Upper lobe of left lung (tissue), 6 donors: ENCODE data around the gene IFT74. TPM values are rescaled to one million over a fixed set of nuclear protein-coding genes. Genes with fewer than 3 reads are reported as not detected.

Experiments
- ATAC-seq, 2 donors: fragments of 200-7000 bp; cut with Tn5 transposase; one replicate each; pipeline ENCODE4 v1.9.1; 2022; ENCODE audit warnings: mild to moderate bottlenecking in 2 of 2, moderate library complexity in 2 of 2; ENCODE audit not compliant: low FRiP score in 2 of 2
- DNase-seq, 2 donors: peaks; one replicate each; pipeline ENCODE4 v3.0.0-alpha.2; 2019 to 2020
- H3K27ac ChIP-seq, 4 donors: fragments of 200-600 bp; sonication (generic); one replicate each; pipeline ENCODE4 v1.5.1; 2016 to 2019
- H3K27me3 ChIP-seq, 4 donors: fragments of 200-600 bp; sonication (generic); one replicate each; pipeline ENCODE4 v1.5.1; 2017 to 2019
- H3K36me3 ChIP-seq, 4 donors: fragments of 200-600 bp; sonication (generic); one replicate each; pipeline ENCODE4 v1.5.1; 2016 to 2019
- H3K4me1 ChIP-seq, 4 donors: fragments of 200-600 bp; sonication (generic); one replicate each; pipeline ENCODE4 v1.5.1; 2018 to 2019
- H3K4me3 ChIP-seq, 4 donors: fragments of 200-600 bp; sonication (generic); one replicate each; pipeline ENCODE4 v1.5.1; 2017 to 2019; ENCODE audit warnings: mild to moderate bottlenecking in 2 of 4, moderate library complexity in 1 of 4
- H3K9me3 ChIP-seq, 4 donors: fragments of 200-600 bp; sonication (generic); one replicate each; pipeline ENCODE4 v1.5.1; 2018 to 2019
- CTCF ChIP-seq, 6 experiments: fragments of 450-650 bp in 4 of 6; fragments of 200-600 bp in 2 of 6; sonication (generic) in 2 of 6; IDR thresholded peaks; one replicate each; pipeline ENCODE4 v1.5.1; 2016 to 2019; ENCODE audit warnings: antibody characterized with exemption in 6 of 6
- EP300 ChIP-seq, 4 donors: sonication (generic); formaldehyde crosslinking; IDR thresholded peaks; one replicate each; pipeline ENCODE4 v1.5.1; 2017; ENCODE audit warnings: antibody characterized with exemption in 4 of 4, control low read depth in 2 of 4
- POLR2A ChIP-seq, 4 donors: fragments of 450-650 bp; IDR thresholded peaks; one replicate each; pipeline ENCODE4 v1.5.1; 2016 to 2017; ENCODE audit warnings: antibody characterized with exemption in 4 of 4, mild to moderate bottlenecking in 2 of 4
- POLR2AphosphoS5 ChIP-seq, 2 donors: sonication (generic); formaldehyde crosslinking; IDR thresholded peaks; one replicate each; pipeline ENCODE4 v1.5.1; 2017; ENCODE audit warnings: antibody characterized with exemption in 2 of 2
- WGBS, 2 donors: methylation state at CpG; one replicate each; pipeline ENCODE4 v1.1.5; 2017 to 2018; 5-methylcytosine and 5-hydroxymethylcytosine counted together
- total RNA-seq, 6 donors: library from RNA; depleted of rRNA in 4 of 6; stranded (reverse); fragments of >200 nt in 4 of 6; gene quantifications; one replicate each; pipeline versions ENCODE4 v1.1.0 to v1.2.1, GENCODE V29; 2016 to 2021
- donor health status: DM: no; HTN: no; CAD: no; lungs with moderate emphysema.
- donor health status: DM: no; HTN: yes; CAD: no; lungs with severe emphysema.

Gene IFT74
- total RNA-seq, 6 donors from 2014 or later, result 7.3 to 33.5 (median 10.8) TPM

GRCh38 chr9:27108981-27109541 is 152.8 kb downstream of the IFT74 start, which contains the start of gene TEK:
TEK (plus strand) TSS chr9:27109225; CDS start chr9:27109591, 366 bp downstream.
- DNase-seq (no peak), ATAC-seq (peak in 1 of 2 donors; percentile 51)
- Histone ChIP-seq H3K4me3 (peak within 1 kb of the TSS; percentile 13 to 45 (median 36)), H3K27me3 (no peaks in the 10 kb centered on the region), H3K4me1 (peaks cover 0 to 3% (median 0%) of the 10 kb centered on the region in 4 donors), H3K9me3 (no peaks in the 10 kb centered on the region), H3K36me3 (no peaks in the 10 kb centered on the region), H3K27ac (peak within 1 kb of the TSS; percentile 68 to 80 (median 74))
- 30 to 39% methylated on average over 9 of the region's 9 CpGs for WGBS, 2 donors
- TF ChIP-seq POLR2A (IDR thresholded peaks at IDR 0.05), result no peak
- no peak for TF ChIP-seq EP300 (IDR thresholded peaks at IDR 0.05)
- TF ChIP-seq POLR2AphosphoS5 (IDR thresholded peaks at IDR 0.05), result no peak
- no peak for TF ChIP-seq CTCF (IDR thresholded peaks at IDR 0.05)

- no peak for ATAC-seq
- WGBS, 2 donors, result 33 to 42% methylated on average over 2 of the region's 2 CpGs
- H3K27me3 ChIP-seq, result no peaks in the 10 kb centered on the region
- DNase-seq, result no peak
- peak overlapping the region; percentile 13 to 45 (median 36) for H3K4me3 ChIP-seq
- H3K9me3 ChIP-seq, result no peaks in the 10 kb centered on the region
- no peaks in the 10 kb centered on the region for H3K36me3 ChIP-seq
- TF ChIP-seq CTCF (IDR thresholded peaks at IDR 0.05) (no peak), EP300 (IDR thresholded peaks at IDR 0.05) (no peak), POLR2AphosphoS5 (IDR thresholded peaks at IDR 0.05) (no peak), POLR2A (IDR thresholded peaks at IDR 0.05) (no peak)
- H3K27ac ChIP-seq, result peak overlapping the region; percentile 68 to 80 (median 74)
- H3K4me1 ChIP-seq, result peaks cover 0 to 3% (median 0%) of the 10 kb centered on the region in 4 donors
These were observed 153.4 kb downstream of the IFT74 start for GRCh38 chr9:27109621-27110020.

GRCh38 chr9:27110181-27110580 is 154.0 kb downstream of the IFT74 start:
- ATAC-seq (no peak), DNase-seq (no peak)
- Histone ChIP-seq H3K4me1 (peaks cover 0 to 3% (median 0%) of the 10 kb centered on the region in 4 donors), H3K27ac (peak overlapping the region; percentile 68 to 80 (median 74)), H3K36me3 (no peaks in the 10 kb centered on the region), H3K27me3 (no peaks in the 10 kb centered on the region), H3K4me3 (peak overlapping the region in 3 of 4 donors; percentile 27 to 45 (median 44)), H3K9me3 (no peaks in the 10 kb centered on the region)
- TF ChIP-seq CTCF (IDR thresholded peaks at IDR 0.05), result no peak
- TF ChIP-seq EP300 (IDR thresholded peaks at IDR 0.05), result no peak
- no peak for TF ChIP-seq POLR2A (IDR thresholded peaks at IDR 0.05)
- no peak for TF ChIP-seq POLR2AphosphoS5 (IDR thresholded peaks at IDR 0.05)
- 48 to 54% methylated on average over 4 of the region's 4 CpGs for WGBS, 2 donors

GRCh38 chr9:27112235-27112634 is 156.0 kb downstream of the IFT74 start:
- H3K27me3 ChIP-seq, result no peaks in the 10 kb centered on the region
- peak overlapping the region in 1 of 4 donors; percentile 45 for H3K4me3 ChIP-seq
- TF ChIP-seq POLR2AphosphoS5 (IDR thresholded peaks at IDR 0.05) (peak in 1 of 2 donors; percentile 60), EP300 (IDR thresholded peaks at IDR 0.05) (peak in 1 of 4 donors; percentile 55), POLR2A (IDR thresholded peaks at IDR 0.05) (no peak), CTCF (IDR thresholded peaks at IDR 0.05) (no peak)
- ATAC-seq, result peak in 1 of 2 donors; percentile 62
- H3K4me1 ChIP-seq, result peaks cover 0 to 6% (median 3%) of the 10 kb centered on the region in 4 donors
- DNase-seq, result no peak
- H3K27ac ChIP-seq, result peak overlapping the region; percentile 68 to 80 (median 74)
- H3K9me3 ChIP-seq, result no peaks in the 10 kb centered on the region
- no peaks in the 10 kb centered on the region for H3K36me3 ChIP-seq
- 57 to 83% methylated on average over 2 of the region's 2 CpGs for WGBS, 2 donors

Other genes starting within 250 kb of the IFT74 start
- 10 to 100 TPM in 4 of 6 donors, 1 to 10 TPM in 2; 9.4 to 16.8 (median 14.2) TPM for gene CAAP1, start 63.6 kb upstream of the IFT74 start, total RNA-seq
- 10 to 100 TPM; 18.2 to 29.2 (median 22.2) TPM for gene PLAA, start 9.2 kb upstream of the IFT74 start, total RNA-seq
- 1 to 10 TPM in 1 of 6 donors, under 1 TPM in 3, not detected in 2; 0.15 to 1.5 (median 0.35) TPM for gene LRRC19, start 49.3 kb downstream of the IFT74 start, total RNA-seq
- 10 to 100 TPM; 13.6 to 46.7 (median 26.5) TPM for gene TEK, start 152.8 kb downstream of the IFT74 start, total RNA-seq